B cell (primary cell): ENCODE measurements around the gene HOXA4. TPM values are rescaled to one million over a fixed set of nuclear protein-coding genes. Genes with fewer than 3 reads are reported as not detected.

Experiments
- ATAC-seq: fragments of 200-7000 bp; cut with Tn5 transposase; one replicate; pipeline ENCODE4 v1.10.0; 2021; ENCODE audit warnings: low read depth, mild to moderate bottlenecking, moderate number of reproducible peaks, moderate library complexity
- CTCF ChIA-PET: fragments of 350-600 bp; sonication (Branson Sonifier 250); formaldehyde crosslinking; loops from one replicate; lab custom pipeline; 2021; ENCODE audit warnings: antibody characterized with exemption, inconsistent platforms; lab: Charles Lee
- POLR2A ChIA-PET: fragments of 350-600 bp; sonication (Branson Sonifier 250); formaldehyde crosslinking; loops from one replicate; lab custom pipeline; 2021; ENCODE audit warnings: antibody characterized with exemption; lab: Charles Lee
- DNase-seq: peaks from one replicate; pipeline ENCODE4 v3.0.0; 2013
- H2AFZ ChIP-seq: 2 replicates; pipeline ENCODE4 v1.6.1; 2012; ENCODE audit warnings: mild to moderate bottlenecking, low read depth, low read length; ENCODE audit not compliant: insufficient read depth, poor library complexity, severe bottlenecking
- H3K27ac ChIP-seq, 2 donors: 1 replicate in 1 of 2; 2 replicates in 1 of 2; pipeline ENCODE4 v1.5.1; 2012 to 2013; ENCODE audit warnings: low read length in 2 of 2, mild to moderate bottlenecking in 2 of 2, moderate library complexity in 1 of 2
- H3K27me3 ChIP-seq, 4 experiments: fragments of 200-600 bp in 1 of 4; sonication (generic) in 1 of 4; replicated peaks in 1 of 4; 1 replicate in 2 of 4; 2 replicates in 2 of 4; pipeline versions ENCODE4 v1.6.1 to v1.7.0; 2013 to 2016; ENCODE audit warnings: low read length in 3 of 4, mild to moderate bottlenecking in 2 of 4, mixed read lengths in 1 of 4, moderate library complexity in 1 of 4; ENCODE audit not compliant: insufficient read depth in 4 of 4, control insufficient read depth in 3 of 4; ENCODE audit errors: control extremely low read depth in 1 of 4
- H3K36me3 ChIP-seq, 2 experiments: replicated peaks in 1 of 2; 1 replicate in 1 of 2; 2 replicates in 1 of 2; pipeline versions ENCODE4 v1.6.1 to v1.7.1; 2013; ENCODE audit warnings: low read length in 1 of 2; ENCODE audit not compliant: insufficient read depth in 2 of 2, control insufficient read depth in 1 of 2; ENCODE audit errors: control extremely low read depth in 1 of 2, extremely low read depth in 1 of 2
- H3K4me1 ChIP-seq, 2 donors: fragments of 200-600 bp in 1 of 2; sonication (generic) in 1 of 2; 1 replicate in 1 of 2; 2 replicates in 1 of 2; pipeline versions ENCODE4 v1.5.1 to v1.6.1; 2013 to 2017; ENCODE audit warnings: low read length in 2 of 2; ENCODE audit not compliant: control insufficient read depth in 2 of 2, insufficient read depth in 2 of 2
- H3K4me2 ChIP-seq: replicated peaks from 2 replicates; pipeline ENCODE3; 2012; ENCODE audit warnings: mild to moderate bottlenecking, low read depth, low read length; ENCODE audit not compliant: poor library complexity, severe bottlenecking
- H3K4me3 ChIP-seq, 5 experiments: fragments of 200-600 bp in 1 of 5; sonication (generic) in 1 of 5; 1 replicate in 3 of 5; 2 replicates in 2 of 5; pipeline versions ENCODE4 v1.5.1 to v1.7.0; 2011 to 2016; ENCODE audit warnings: low read length in 4 of 5, mild to moderate bottlenecking in 4 of 5, low read depth in 2 of 5, control low read depth in 1 of 5, moderate library complexity in 1 of 5; ENCODE audit not compliant: insufficient read depth in 1 of 5; ENCODE audit errors: control extremely low read depth in 1 of 5, extremely low read depth in 1 of 5
- H3K79me2 ChIP-seq: fragments of 200-600 bp; sonication (generic); one replicate; pipeline ENCODE4 v1.6.0; 2016; ENCODE audit warnings: low read length; ENCODE audit not compliant: control insufficient read depth, insufficient read depth
- H3K9ac ChIP-seq: fragments of 200-600 bp; sonication (generic); 2 replicates; pipeline ENCODE4 v1.6.1; 2017; ENCODE audit warnings: mild to moderate bottlenecking, low read length, moderate library complexity
- H3K9me3 ChIP-seq, 3 donors: one replicate each; pipeline versions ENCODE4 v1.6.1 to v1.7.1; 2013; ENCODE audit warnings: low read length in 2 of 3; ENCODE audit not compliant: control insufficient read depth in 2 of 3, insufficient read depth in 1 of 3; ENCODE audit errors: control extremely low read depth in 1 of 3
- H4K20me1 ChIP-seq: 2 replicates; pipeline ENCODE4 v1.6.0; 2012; ENCODE audit warnings: mild to moderate bottlenecking, low read length; ENCODE audit not compliant: insufficient read depth, control insufficient read depth, poor library complexity, severe bottlenecking
- H3K27ac Mint-ChIP-seq: one replicate; pipeline ENCODE4 v1.8.0; 2021; ENCODE audit warnings: mixed read lengths
- H3K27me3 Mint-ChIP-seq: one replicate; pipeline ENCODE4 v1.8.0; 2021; ENCODE audit warnings: mixed read lengths
- H3K4me1 Mint-ChIP-seq: one replicate; pipeline ENCODE4 v1.8.0; 2021; ENCODE audit warnings: mixed read lengths
- H3K4me3 Mint-ChIP-seq: one replicate; pipeline ENCODE4 v1.8.0; 2021; ENCODE audit warnings: mixed read lengths
- H3K9me3 Mint-ChIP-seq: one replicate; pipeline ENCODE4 v1.8.0; 2022; ENCODE audit warnings: mixed read lengths; ENCODE audit not compliant: insufficient read depth
- EZH2 ChIP-seq: IDR thresholded peaks from 2 replicates; pipeline ENCODE4 v1.6.1; 2012; ENCODE audit warnings: borderline replicate concordance, low read depth, mild to moderate bottlenecking, moderate library complexity, low read length; ENCODE audit not compliant: insufficient read depth, poor library complexity, severe bottlenecking
- WGBS: methylation state at CpG from one replicate; pipeline ENCODE4 v1.1.5; 2013; ENCODE audit warnings: missing lambda C conversion rate; ENCODE audit not compliant: insufficient coverage; 5-methylcytosine and 5-hydroxymethylcytosine counted together
- intact Hi-C: fragments of 100-400 bp; cut with micrococcal nuclease; formaldehyde crosslinking; loops from one replicate; pipeline ENCODE4 v1.10.0; 2022
- polyA plus RNA-seq: library from polyadenylated mRNA; depleted of rRNA; stranded (reverse); fragments of >200 nt; gene quantifications from 2 replicates; pipeline ENCODE4 v1.2.3, GENCODE V29; 2012
- total RNA-seq, 2 donors: library from RNA; stranded (reverse); fragments of 120-200 nt in 1 of 2; gene quantifications; 1 replicate in 1 of 2; 2 replicates in 1 of 2; pipeline versions ENCODE4 v1.2.3 to v1.2.4, GENCODE V29; 2013 to 2022
- TF ChIP-seq, protein P1 (sequence below): fragments of 200-600 bp; IDR thresholded peaks from one replicate; pipeline ENCODE4 v1.8.0; 2022; ENCODE audit warnings: antibody characterized with exemption, mild to moderate bottlenecking

Gene HOXA4
- total and polyA plus RNA-seq, 2 donors (not counting 1 experiment from before 2014, with no cell fraction given): 0.30 TPM; not detected in 1

DNA sequence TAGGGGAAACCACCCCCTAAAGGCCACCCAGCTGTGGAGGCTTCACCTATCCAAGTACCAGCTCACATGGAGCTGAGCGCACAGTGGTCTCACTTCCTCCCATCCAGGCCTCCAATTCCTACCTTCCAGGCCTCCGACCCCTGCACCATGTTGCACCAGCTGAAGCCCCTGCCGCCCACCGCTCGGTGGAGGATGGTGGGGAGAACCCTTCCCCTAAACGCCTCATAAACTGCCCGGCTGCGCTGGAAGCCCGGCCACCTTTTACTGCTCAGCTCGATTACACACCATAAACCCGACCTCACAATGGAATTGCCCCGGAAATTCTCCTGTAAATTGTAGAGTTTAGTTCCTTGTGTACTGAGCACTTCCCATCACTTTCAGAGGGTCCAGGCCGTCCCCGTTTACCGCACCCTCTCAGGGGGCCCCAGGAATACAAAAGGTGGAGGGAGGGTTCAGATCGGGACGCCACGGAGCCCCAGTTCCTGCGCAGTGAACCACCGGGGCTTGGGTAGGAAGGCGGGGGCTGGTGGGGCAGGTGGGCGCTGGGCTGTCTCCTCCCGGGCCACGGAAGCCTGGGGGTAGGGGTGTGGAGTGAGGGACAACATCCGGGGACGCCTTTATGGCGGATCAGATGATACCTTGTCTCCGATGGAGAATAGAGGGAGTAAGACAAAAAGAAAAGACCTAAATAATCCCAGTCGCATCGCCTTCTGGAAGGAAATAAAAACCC is 27.3 kb upstream of the HOXA4 start:
- ChIA-PET CTCF (interaction anchor here (0.7 to 2.0 kb wide), 6 partner anchors 10 to 1304 kb away, joined by 3 to 7 read pairs (median 3); no protein-coding TSS in a partner anchor), POLR2A (interaction anchor here (0.6 kb wide), 1 partner anchor 35 kb away, joined by 4 read pairs; no protein-coding TSS in a partner anchor)
- Histone ChIP-seq H3K36me3 (no peaks in the 10 kb centered on the region), H3K4me3 (no peak overlapping the region), H3K9ac (no peak overlapping the region), H2AFZ (no peak overlapping the region), H3K27ac (no peak overlapping the region), H3K4me1 (peaks cover 57 to 66% of the 10 kb centered on the region in 2 donors), H4K20me1 (peaks cover 6% of the 10 kb centered on the region), H3K9me3 (peaks cover 0 to 74% (median 18%) of the 10 kb centered on the region in 3 donors), H3K27me3 (peaks cover 1 to 88% (median 78%) of the 10 kb centered on the region in 4 experiments), H3K79me2 (no peaks in the 10 kb centered on the region), H3K4me2 (no peak overlapping the region)
- TF ChIP-seq, protein P1, sequence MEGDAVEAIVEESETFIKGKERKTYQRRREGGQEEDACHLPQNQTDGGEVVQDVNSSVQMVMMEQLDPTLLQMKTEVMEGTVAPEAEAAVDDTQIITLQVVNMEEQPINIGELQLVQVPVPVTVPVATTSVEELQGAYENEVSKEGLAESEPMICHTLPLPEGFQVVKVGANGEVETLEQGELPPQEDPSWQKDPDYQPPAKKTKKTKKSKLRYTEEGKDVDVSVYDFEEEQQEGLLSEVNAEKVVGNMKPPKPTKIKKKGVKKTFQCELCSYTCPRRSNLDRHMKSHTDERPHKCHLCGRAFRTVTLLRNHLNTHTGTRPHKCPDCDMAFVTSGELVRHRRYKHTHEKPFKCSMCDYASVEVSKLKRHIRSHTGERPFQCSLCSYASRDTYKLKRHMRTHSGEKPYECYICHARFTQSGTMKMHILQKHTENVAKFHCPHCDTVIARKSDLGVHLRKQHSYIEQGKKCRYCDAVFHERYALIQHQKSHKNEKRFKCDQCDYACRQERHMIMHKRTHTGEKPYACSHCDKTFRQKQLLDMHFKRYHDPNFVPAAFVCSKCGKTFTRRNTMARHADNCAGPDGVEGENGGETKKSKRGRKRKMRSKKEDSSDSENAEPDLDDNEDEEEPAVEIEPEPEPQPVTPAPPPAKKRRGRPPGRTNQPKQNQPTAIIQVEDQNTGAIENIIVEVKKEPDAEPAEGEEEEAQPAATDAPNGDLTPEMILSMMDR: no peak
- no peak for TF ChIP-seq EZH2
- Mint-ChIP-seq H3K27me3 (peaks cover 76% of the 10 kb centered on the region), H3K27ac (peak overlapping the region; percentile 87), H3K9me3 (no peaks in the 10 kb centered on the region), H3K4me1 (peaks cover 37% of the 10 kb centered on the region), H3K4me3 (peak overlapping the region; percentile 16)
- WGBS: 1% methylated on average over 14 of the region's 30 CpGs
- intact Hi-C loops: loop anchor here (2.0 kb wide), 2 partner anchors 83 to 1301 kb away; no protein-coding TSS in a partner anchor
- DNase-seq (peak; percentile 41), ATAC-seq (no peak)
